NCI-H1694 (cell line): ENCODE measurements around the gene TUBA3E.
"Not testable (repeated sequence)": the region's sequence is repeated elsewhere in the genome, so short reads cannot be mapped to it uniquely, and the experiment has no call there.

Experiments
- DNase-seq: peaks from one replicate; lab custom pipeline; 2025; lab: John Stamatoyannopoulos, UW

TUBA3E gene

DNA sequence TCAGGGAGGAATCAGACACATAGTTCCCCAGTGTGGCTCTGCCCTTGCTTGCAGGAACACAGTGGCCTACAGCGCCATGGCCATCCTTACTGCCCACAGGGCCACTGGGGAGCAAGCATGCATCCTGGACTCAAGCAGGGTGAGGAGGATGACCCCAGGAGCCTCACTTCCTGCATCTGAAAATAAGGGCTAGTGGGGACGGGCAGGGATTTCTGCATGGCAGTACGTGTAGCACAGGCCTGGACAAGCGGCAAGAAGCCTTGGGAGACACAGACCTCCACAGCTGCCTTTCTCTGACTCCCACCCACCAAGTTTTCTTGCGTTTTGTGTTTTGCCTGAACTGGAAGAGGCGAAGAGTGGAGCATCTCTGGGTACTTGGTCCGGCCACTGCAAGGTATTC, 35.8 kb downstream of the TUBA3E start:
- DNase-seq = not testable (repeated sequence)

DNA sequence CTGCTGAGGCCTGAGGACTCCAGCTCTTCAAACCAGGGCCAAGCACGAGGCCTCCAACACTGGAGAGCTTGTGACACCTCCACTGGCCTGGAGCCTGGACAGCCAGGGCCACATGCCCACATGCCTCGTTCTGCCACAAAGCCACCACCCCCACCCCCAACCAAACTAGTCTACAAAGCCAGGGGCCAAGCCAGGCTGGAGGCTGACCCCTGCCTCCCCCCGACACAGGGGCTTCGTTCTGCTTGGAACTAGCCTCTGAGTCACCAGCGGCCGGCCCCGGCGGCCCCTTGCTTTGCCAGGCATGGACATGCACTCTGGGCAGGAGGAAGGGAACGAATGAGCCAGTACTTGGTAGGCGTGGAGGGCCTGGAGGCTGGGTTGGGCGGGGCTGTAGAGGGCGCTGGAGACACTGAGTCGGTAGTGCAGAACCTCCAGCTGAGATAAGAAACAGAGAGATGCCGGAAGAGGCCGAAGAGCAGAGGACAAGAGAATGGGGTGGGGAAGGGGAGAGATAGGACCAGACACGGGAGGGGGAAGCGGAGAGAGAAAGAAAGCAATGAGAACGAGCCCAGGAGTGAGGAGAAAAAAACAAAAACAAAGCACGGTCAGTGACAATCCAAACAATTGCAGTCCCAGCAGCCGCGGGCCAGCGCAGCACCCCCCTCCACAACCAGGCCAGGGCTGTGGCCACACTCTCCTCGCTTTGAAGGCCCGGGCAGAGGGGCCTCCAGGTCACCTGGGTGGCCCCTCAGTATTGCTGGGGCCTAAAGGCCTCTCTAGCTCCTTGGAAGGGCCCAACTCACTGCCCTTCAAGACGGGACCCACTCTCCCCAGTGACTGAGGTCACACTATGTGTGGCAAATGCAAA, 37.2 kb downstream of the TUBA3E start:
- DNase-seq = not testable (repeated sequence)

DNA sequence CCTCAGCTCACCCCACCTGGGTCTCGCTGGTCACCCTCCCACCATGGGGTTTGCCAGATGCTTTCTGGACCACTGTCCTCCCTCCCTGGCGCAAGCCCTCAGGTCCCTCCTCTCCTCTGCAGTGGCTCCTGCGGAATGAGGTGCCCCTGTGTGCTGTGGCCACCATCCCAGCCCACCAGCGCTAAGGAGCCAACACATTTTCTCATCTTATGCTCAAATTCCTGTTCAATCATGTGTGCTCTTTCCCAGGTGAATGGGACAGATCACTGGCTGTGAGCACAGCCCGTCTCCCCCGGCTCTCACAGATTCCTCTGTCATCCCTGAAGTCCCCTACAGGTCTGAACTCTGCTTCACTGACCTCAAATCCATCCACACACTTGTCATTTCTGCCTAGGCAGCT, 38.1 kb downstream of the TUBA3E start:
- DNase-seq = no peak

DNA sequence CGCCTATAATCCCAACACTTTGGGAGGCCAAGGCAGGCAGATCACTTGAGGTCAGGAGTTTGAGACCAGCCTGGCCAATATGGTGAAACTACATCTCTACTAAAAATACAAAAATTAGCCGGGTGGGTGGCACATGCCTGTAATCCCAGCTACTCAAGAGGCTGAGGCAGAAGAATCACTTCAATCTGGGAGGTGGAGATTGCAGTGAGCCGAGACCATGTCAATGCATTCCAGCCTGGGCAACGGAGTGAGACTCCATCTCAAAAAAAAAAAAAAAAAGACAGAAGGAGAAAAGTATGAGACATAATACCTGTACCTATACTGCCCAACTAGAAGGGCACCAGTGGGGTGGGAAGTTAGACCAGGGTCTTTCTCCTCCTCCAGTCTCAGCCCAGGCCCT, 38.9 kb downstream of the TUBA3E start:
- DNase-seq = not testable (repeated sequence)

DNA sequence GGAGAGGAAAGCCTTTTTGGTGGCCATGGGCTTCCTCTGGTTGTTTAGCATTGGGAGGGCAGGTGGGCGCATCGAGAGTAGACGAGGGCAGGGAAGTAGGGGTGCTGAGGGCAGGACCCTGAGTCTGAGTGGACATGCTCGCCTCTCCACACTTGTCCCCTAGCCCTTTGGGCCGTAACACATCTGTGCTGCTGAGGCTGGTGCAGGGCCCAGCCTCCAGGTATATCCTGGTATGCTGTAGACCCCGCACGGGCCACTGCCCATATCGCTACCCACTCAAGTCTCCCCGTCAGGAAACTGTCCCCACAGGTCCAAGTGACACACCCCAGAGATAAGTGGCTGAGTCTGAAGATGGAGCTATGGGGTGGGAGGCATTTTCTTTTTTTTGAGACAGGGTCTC, 39.6 kb downstream of the TUBA3E start:
- no peak for DNase-seq

DNA sequence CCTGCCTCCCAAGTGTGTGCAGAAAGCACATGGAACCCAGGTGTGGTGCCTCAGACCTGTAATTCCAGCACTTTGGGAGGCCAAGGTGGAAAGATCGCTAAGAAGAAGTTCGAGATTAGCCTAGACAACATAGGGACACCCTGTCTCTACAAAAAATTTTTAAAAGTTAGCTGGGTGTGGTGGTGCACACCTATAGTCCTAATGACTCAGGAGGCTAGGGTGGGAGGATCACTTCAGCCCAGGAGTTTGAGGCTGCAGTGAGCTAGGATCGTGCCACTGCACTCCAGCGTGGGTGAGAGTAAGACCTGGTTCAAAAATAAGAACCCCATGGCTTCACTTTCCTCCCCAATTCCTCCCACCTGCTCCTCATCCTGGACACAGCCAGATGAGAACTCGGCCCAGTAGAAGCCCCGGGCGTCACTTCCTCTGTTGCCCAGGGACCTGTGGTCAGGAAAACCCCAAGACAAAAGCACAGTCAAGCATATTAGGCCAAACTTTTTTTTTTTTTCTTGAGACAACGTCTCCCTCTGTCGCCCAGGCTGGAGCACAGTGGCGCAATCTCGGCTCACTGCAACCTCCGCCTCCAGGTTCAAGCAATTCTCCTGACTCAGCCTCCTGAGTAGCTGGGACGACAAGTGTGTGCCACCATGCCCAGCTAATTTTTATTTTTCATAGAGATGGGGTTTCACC, 40.3 kb downstream of the TUBA3E start:
- not testable (repeated sequence) for DNase-seq

DNA sequence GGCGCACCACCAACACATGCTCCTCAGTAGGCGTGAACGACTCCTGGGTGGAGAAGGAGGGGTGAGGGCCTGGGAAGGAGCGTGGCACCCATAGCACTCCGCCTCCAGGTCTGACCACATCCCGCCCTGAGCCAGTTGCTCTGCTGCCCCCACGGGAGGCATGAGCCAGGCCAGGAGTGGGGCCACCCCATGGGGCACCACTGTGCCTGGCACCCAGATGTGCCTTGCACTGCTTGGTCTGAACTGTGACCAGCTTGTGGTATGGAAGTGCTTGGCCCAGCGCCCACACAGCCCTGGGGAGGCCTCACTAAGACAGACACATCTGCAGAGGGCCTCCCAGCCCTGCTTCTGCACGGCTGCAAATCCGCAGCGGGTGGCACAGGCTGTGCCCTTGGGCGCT, 40.9 kb downstream of the TUBA3E start:
- DNase-seq = not testable (repeated sequence)

DNA sequence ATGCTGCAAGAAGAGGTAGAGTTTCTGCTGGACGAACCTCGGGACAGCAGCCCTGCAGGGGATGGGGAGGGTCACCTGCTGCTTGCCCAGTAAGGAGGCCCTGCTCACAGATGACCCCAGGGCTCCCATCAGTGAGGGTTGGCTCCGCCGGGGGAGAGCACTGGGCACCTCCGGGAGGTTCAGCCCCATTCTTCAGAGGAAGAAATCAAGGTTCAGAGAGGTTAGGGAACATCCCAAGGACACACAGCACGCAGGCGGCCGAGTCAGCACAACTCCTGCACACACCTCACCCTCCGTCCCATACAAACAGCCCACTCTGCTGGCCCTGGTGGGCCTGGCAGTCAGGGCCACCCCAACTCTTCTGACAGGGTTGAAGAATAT, 41.6 kb downstream of the TUBA3E start:
- no peak for DNase-seq

DNA sequence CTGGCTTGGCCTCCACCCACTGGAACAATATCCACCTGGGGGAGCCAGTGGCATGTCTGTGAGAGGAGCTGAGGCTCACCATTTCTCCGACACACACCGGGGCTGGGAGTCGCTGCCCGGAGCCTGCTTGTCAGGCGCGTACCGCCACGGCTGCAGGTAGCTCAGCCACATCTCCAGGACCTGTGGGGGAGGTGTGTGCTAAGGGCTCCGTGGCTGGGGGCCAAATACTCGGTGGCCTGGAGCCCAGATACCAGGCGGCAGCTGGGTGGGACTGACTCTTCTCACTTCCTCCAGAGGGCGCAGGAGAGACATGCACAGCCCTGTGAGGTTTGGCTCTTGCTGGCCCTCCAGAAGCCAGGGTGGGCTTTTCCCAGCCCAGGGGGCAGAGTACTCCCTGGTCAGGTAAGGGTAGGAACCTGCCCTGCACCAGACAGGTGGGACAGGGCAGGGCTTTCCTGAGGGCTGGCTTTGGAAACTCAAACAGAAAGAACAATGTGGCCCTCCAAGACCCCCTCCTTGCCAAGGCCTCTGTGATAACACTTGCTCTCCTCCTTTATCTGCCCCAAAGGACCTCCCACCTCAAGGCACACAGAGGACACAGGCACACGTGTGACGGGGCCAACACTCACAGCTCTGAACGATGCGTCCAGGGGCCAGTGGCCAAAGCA, 42.1 kb downstream of the TUBA3E start:
- DNase-seq = peak; percentile 71

DNA sequence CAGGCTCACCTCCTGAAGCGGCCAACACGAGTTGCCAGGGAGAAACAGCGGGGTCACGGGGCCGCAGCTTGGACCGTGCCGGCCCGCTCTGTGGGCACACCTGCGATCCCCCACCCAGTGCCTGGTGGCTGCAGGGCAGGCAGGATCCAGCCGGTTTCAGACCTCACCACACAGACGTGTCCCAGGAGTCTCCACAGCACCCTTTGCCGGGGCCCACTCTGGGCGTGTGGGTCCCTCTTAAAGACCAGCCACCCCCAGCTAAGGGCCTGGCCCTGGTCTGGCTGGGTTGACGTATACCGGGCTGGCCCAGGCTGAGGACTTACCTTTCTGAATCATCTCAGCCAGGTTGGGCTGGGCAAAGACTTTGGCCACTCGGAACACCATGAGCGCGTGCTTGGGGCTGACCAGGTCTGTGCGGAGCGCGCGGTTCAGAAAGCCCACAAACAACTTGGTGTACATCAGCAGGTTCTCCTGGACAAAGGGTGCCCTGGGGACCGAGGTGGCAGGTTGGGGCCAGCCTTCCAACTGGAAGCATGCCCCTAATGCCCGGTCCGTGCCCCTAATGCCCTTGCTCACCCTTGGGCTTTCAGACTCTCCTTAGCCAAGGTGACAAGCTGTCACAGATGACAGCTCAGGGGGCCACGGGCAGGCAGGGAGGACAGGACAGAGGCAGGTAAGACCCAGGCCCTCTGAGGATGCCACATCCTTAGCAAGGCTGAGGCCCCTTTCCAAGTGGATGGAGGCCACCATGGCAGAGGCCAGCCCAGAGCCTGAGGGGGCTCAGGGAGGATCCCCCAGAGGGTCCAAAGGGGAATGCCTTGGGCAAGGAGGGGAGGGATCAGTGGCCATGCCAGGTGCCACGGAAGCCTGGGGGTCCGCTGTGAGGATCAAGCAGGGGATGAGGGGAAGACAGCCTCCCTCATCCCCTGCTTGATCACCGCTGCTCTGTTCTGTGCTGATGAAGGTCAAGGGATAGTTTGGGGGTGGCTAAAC, 43.2 kb downstream of the TUBA3E start:
- DNase-seq = no peak

DNA sequence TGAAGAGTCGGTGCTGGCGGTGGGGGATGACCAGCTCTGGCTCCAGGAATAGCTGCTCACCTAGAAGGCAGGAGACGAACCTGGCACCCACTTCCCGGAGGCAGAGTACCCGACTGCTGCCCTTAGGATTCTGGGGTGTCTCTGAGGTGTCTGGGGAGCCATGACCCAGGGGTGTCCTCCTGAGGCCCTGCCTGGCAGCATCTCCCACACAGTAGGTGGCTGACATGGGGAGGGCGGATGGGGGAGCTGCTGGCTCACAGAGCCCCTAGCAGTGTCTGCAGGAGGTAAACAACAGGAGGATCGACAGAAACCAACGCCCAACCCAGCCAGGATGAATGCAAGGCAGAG, 43.8 kb downstream of the TUBA3E start:
- DNase-seq = not testable (repeated sequence)

DNA sequence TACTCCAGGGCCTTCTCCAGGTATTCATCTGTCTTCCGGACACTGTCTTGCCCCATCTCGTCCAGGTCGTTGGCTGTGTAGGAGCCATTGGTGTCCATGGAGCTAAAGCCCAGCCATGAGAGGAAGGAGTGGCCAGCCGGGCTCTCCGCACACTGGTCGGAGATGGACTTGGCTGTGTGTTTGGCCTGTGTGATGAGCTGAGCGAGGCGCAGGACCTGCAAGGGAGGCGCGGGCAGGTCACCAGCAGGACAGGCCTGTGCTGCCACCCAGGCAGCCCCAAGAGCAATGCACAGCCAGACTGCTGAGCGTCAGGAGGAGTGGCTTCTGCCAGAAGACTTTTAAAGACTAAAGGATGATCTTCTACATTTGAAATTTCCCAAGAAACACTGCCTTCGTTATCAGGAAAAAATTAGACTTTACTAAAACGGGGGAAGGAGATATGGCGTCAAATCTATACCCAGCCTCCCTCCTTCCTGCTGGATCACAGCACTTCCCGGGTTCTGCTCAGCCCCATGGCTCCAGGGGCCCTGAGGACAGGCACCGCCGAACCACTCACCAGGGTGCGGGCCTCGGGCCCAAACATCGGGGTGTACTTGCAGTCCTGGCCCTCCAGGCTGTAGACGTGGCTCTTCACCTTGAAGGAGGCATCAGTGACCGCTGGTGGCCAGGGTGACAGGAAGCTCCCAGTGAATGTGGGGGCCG, 44.4 kb downstream of the TUBA3E start:
- DNase-seq = not testable (repeated sequence)

DNA sequence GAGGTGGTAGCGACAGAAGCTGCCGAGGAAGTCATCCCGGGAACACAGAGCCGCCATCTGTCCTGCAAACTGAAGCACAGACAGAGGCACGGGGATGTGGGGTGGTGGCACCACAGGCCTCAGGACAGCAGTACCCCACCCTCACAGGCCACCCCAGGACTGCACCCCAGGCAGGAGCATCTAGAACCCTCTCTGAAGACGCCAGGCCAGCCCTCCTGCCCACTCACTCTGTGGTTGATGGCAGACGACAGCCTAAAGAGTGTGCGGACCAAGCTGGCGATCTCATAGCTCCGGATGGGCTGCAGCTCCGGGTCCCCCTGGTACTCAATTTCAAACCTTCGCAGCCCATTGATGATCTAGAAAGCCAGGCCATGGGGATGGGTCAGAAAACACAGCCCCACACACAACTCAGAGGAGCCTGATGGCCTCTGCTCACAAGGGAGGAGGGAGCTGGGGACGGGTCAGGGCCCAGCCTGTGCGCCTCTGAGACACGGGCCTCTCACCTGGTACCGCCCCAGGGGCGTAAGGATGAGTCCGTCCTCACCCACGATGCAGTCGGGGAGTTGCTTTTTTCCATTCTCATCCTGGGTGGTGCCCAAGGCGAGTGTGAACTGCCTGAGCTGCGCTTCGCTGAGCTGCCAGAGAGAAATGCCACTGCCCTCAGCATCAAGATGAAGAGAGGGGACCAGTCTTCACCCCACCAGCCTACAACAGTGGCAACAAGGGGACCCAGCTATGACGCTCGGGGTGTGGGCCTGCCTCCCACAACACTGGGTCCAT, 45.2 kb downstream of the TUBA3E start:
- no peak for DNase-seq

DNA sequence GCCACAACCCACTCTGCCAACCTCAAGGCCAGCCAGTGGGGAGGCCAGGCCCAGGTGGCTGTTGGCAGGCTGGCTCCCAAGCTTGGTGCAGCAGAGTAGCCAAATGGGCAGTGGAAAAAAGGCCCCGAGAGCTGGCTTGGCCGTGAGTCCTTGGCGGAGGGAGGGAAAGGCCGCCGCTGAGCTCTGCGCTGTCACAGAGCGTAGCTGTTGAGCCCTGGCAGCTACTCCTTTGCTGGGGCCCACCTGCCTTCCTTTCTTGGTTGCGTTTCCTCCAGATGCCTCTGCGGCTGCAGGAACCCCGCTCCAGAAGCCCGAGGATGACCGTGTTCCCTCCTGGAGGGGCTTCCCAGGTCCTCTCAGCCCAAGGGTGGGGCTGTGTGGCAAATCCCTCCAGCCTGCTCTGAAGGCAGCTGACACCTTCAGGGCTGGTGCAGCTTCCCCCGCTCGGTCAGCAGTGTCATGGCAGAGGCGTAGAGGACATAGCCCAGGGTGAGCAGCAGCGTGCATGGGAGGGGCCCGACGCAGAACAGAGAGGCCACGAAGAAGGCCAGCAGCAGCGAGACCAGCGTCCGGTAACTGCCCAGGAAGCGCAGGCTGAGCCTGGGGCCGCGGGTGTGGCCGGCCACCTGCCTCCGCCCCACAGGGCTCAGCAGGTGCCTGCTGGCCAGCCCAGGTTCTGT, 46.0 kb downstream of the TUBA3E start:
- not testable (repeated sequence) for DNase-seq

DNA sequence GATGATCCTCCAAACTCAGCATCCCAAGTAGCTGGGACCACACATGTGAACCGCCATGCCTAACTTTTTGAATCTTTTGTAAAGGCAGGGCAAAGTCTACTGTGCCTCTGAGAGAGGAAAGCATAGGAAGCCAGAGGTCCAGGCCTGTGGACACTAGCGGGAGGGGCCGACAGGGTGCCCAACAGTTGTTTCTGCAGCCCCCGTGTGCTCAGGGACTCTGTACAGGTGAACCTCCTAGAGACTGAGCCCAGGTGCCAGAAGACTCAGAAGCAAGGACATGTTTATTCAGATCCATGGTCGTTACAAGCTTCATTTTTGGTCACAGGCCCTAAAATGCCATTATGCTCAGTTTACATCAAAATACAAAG, 47.1 kb downstream of the TUBA3E start:
- DNase-seq = not testable (repeated sequence)

DNA sequence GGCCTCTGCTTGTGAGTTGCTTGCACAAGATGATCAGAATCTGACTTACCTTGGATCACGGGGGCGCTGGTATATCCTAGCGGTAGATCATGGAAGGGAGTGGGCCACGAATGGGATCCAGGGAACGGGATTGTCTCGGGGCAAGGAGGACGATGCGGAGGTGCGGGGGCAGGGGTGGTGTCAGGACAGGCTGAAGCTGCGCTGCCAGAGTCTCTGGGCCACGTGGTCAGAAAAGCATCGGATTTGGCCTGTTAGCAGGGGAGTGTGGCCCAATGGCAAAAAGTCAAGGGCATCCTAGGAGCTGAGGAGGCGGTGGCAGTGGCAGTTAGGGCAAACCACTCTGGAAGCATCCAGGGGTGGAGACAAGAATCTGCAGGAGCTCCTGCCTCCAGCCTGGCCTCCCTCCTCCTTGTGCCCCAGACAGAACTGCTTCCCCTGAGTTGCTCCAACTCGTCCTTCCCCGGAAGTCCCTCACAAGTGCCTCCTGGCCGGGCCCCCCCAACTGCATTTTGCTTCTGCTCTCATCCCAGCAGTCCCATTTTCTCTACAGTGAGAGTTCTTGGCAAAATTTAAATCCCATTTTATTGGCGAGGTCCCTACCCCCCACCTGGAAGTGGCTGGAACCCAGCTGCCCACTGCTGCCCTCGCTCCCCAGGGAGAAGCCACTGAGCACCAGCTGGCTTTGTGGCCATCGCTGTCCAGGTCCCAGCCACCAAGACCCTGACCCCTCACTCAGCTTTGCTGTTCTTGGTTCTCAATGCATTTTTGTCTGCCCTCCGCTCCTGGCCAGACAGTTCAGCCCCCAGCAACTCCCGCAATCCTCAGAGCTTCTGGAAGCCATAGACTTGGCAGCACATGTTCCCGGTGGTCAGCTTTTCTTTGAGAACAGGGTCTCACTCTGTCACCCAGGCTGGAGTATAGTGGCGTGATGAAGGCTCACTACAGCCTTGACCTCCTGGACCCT, 47.8 kb downstream of the TUBA3E start:
- no peak for DNase-seq

DNA sequence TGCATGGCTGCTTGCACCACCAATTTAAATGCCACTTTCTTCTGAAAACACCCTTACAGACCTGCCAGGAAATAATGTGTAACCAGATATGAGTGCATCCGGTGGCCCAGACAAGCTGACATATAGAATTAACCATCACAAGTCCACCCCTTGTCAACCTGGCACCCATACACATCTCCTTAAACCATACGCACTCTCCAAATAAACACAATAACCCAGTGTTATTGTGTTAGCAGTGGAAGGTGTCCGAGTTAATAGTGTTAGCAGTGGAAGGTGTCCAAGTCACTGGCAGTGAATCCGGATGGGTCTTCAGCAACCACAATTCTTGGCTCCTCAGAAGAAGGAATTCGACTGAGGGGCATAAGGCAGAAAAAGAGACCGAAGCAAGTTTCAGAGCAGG, 49.7 kb downstream of the TUBA3E start:
- not testable (repeated sequence) for DNase-seq

DNA sequence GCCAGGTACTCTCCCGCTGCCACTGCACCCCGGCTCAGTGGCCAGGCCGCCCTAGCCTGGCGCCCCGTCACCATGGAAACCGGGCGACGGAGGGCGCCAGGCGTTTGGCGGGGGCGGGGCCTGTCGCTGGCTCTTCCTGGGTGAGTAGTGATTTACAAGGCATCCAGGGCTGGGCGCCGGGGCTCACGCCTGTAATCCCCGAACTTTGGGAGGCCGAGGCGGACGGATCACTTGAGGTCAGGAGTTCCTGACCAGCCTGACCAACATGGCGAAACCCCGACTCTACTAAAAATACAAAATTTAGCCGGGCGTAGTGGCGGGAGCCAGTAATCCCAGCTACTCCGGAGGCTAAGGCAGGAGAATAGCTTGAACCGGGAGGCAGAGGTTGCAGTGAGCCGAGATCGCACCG, 53.2 kb downstream of the TUBA3E start, which contains the start of gene CCDC74B:
CCDC74B (minus strand) TSS at position 107 of the 409 bp plus-strand sequence. CDS start 116 bp downstream, outside the sequence.
- DNase-seq = peak; percentile 47
